C4-2B (cell line): ENCODE measurements around the gene HTR4.

Experiments
- CTCF ChIP-seq: fragments of 450-650 bp; conservative IDR thresholded peaks from 2 replicates; pipeline ENCODE4 v1.5.1; 2017; ENCODE audit warnings: mild to moderate bottlenecking
- ZFX ChIP-seq: fragments of 450-650 bp; IDR thresholded peaks from 2 replicates; pipeline ENCODE4 v1.6.1; 2017

- TF ChIP-seq CTCF (no peak), ZFX (no peak)
These were observed 91.3 kb downstream of the HTR4 start for GRCh38 chr5:148563021-148563420.
